Endothelial cell of umbilical vein (primary cell): ENCODE results near the gene DUS1L. TPM values are rescaled to one million over a fixed set of nuclear protein-coding genes. Genes with fewer than 3 reads are reported as not detected.

ENCODE experiments used
- BruUV-seq: library from RNA; stranded (reverse); fragments of 400-500 nt; replicated peaks from 2 replicates; lab custom pipeline; 2021; lab: Mats Ljungman, UMichigan
- CTCF ChIA-PET: fragments of 300-600, 350-600 bp; sonication (Branson Sonifier 250); formaldehyde crosslinking; loops from one replicate; lab custom pipeline; 2021; ENCODE audit warnings: antibody characterized with exemption, inconsistent platforms; lab: Charles Lee
- POLR2A ChIA-PET: fragments of 300-600, 350-600 bp; sonication (Branson Sonifier 250); formaldehyde crosslinking; loops from one replicate; lab custom pipeline; 2021; ENCODE audit warnings: antibody characterized with exemption, inconsistent platforms; lab: Charles Lee
- DNase-seq: peaks from one replicate; pipeline ENCODE4 v3.0.0-alpha.2; 2011; ENCODE audit warnings: low read depth, low spot score
- FAIRE-seq: peaks from 2 replicates; lab custom pipeline; 2011; peaks lifted over from hg19 to GRCh38; lab: Jason Lieb, UNC
- H2AFZ ChIP-seq: 2 replicates; pipeline ENCODE4 v1.6.0; 2012; ENCODE audit warnings: low read depth, low read length, control low read depth, inconsistent platforms
- H3K27ac ChIP-seq: 2 replicates; pipeline ENCODE4 v1.5.1; 2011; ENCODE audit warnings: low read depth, mild to moderate bottlenecking, control low read depth, low read length, moderate library complexity; ENCODE audit not compliant: insufficient read depth
- H3K27me3 ChIP-seq, 2 experiments: 2 replicates each; pipeline versions ENCODE4 v1.6.0 to v1.6.1; 2011; ENCODE audit warnings: low read length in 2 of 2, mixed read lengths in 1 of 2; ENCODE audit not compliant: control insufficient read depth in 2 of 2, insufficient read depth in 2 of 2
- H3K36me3 ChIP-seq, 2 experiments: 2 replicates in 1 of 2; 3 replicates in 1 of 2; pipeline ENCODE4 v1.5.1; 2011; ENCODE audit warnings: low read length in 2 of 2, mild to moderate bottlenecking in 1 of 2, moderate library complexity in 1 of 2; ENCODE audit not compliant: control insufficient read depth in 2 of 2, insufficient read depth in 2 of 2; ENCODE audit errors: extremely low read depth in 1 of 2
- H3K4me1 ChIP-seq: 3 replicates; pipeline ENCODE4 v1.5.1; 2011; ENCODE audit warnings: mild to moderate bottlenecking, low read length; ENCODE audit not compliant: control insufficient read depth, insufficient read depth; ENCODE audit errors: extremely low read depth
- H3K4me2 ChIP-seq: 2 replicates; pipeline ENCODE4 v1.6.1; 2011; ENCODE audit warnings: low read length, control low read depth, mixed read lengths; ENCODE audit not compliant: insufficient read depth
- H3K4me3 ChIP-seq, 3 experiments: fragments of 200-600 bp in 1 of 3; sonication (generic), shearing (Covaris generic) in 1 of 3; replicated peaks in 1 of 3; 2 replicates each; pipeline ENCODE4 v1.5.1; 2011 to 2016; ENCODE audit warnings: control low read depth in 3 of 3, low read length in 3 of 3, mild to moderate bottlenecking in 2 of 3, inconsistent platforms in 1 of 3, low read depth in 1 of 3, moderate library complexity in 1 of 3; ENCODE audit not compliant: insufficient read depth in 1 of 3
- H3K79me2 ChIP-seq: 2 replicates; pipeline ENCODE4 v1.6.0; 2012; ENCODE audit warnings: low read length, inconsistent platforms; ENCODE audit not compliant: control insufficient read depth, insufficient read depth
- H3K9ac ChIP-seq: replicated peaks from 2 replicates; pipeline ENCODE3; 2011; ENCODE audit warnings: low read length, control low read depth; ENCODE audit not compliant: insufficient read depth; ENCODE audit errors: extremely low read depth
- H3K9me1 ChIP-seq: replicated peaks from 3 replicates; pipeline ENCODE4 v1.6.0; 2011; ENCODE audit warnings: mild to moderate bottlenecking, low read length; ENCODE audit not compliant: control insufficient read depth, insufficient read depth; ENCODE audit errors: extremely low read depth
- H3K9me3 ChIP-seq: replicated peaks from 2 replicates; pipeline ENCODE4 v1.5.1; 2012; ENCODE audit warnings: low read length, inconsistent platforms; ENCODE audit not compliant: control insufficient read depth, insufficient read depth
- H4K20me1 ChIP-seq: replicated peaks from 2 replicates; pipeline ENCODE3; 2011; ENCODE audit warnings: mild to moderate bottlenecking, low read length; ENCODE audit not compliant: control insufficient read depth, insufficient read depth; ENCODE audit errors: extremely low read depth
- EZH2 ChIP-seq: IDR thresholded peaks from 2 replicates; pipeline ENCODE4 v1.6.1; 2012; ENCODE audit warnings: borderline replicate concordance, low read depth, mild to moderate bottlenecking, moderate library complexity, low read length, inconsistent platforms; ENCODE audit not compliant: severe bottlenecking
- FOS ChIP-seq: IDR thresholded peaks from 2 replicates; pipeline ENCODE4 v1.6.1; 2011; ENCODE audit warnings: mild to moderate bottlenecking, low read length, moderate library complexity, borderline replicate concordance; ENCODE audit not compliant: insufficient read depth
- GATA2 ChIP-seq: IDR thresholded peaks from 2 replicates; pipeline ENCODE4 v1.7.0; 2011; ENCODE audit warnings: low read depth, mild to moderate bottlenecking, moderate library complexity, mixed read lengths, low read length; ENCODE audit not compliant: insufficient read length, insufficient read depth
- JUN ChIP-seq: IDR thresholded peaks from 2 replicates; pipeline ENCODE4 v1.6.1; 2011; ENCODE audit warnings: borderline replicate concordance, low read depth; ENCODE audit not compliant: insufficient read length, insufficient read depth
- MYC ChIP-seq: IDR thresholded peaks from one replicate; pipeline ENCODE4 v1.6.1; 2011; ENCODE audit warnings: mild to moderate bottlenecking, low read depth, low read length
- POLR2A ChIP-seq: IDR thresholded peaks from 2 replicates; pipeline ENCODE4 v1.6.1; 2012; ENCODE audit warnings: low read depth, mild to moderate bottlenecking, control low read depth, low read length
- POLR2AphosphoS5 ChIP-seq: IDR thresholded peaks from 2 replicates; pipeline ENCODE4 v1.6.1; 2012; ENCODE audit warnings: low read depth, mild to moderate bottlenecking, control low read depth, low read length, moderate library complexity; ENCODE audit not compliant: insufficient read depth
- dilution Hi-C: fragments of 300-500 bp; cut with MboI; formaldehyde crosslinking; loops from one replicate; pipeline ENCODE4 v1.15.0; 2019; ENCODE audit warnings: low sequenced_read_pairs; ENCODE audit not compliant: extremely low pct_ligation_motif_present
- intact Hi-C: fragments of 100-400 bp; cut with micrococcal nuclease; formaldehyde crosslinking; loops from one replicate; pipeline ENCODE4 v1.10.0; 2022
- polyA plus RNA-seq, 4 experiments: library from polyadenylated mRNA; depleted of rRNA in 3 of 4; stranded (reverse) in 3 of 4; unstranded in 1 of 4; fragments of >200 nt; gene quantifications; 2 replicates each; pipeline versions ENCODE4 v1.2.1 to v1.2.3, GENCODE V29; 2011 to 2012; ENCODE audit warnings: missing spikeins in 1 of 4
- total RNA-seq: library from RNA; stranded (reverse); gene quantifications from 2 replicates; pipeline ENCODE4 v1.2.3, GENCODE V29; 2021
- TF ChIP-seq, protein P1 (sequence below), 2 donors: IDR thresholded peaks; 1 replicate in 1 of 2; 2 replicates in 1 of 2; pipeline ENCODE4 v1.5.1; 2011; ENCODE audit warnings: low read length in 2 of 2, mild to moderate bottlenecking in 2 of 2, moderate library complexity in 2 of 2, control low read depth in 1 of 2, inconsistent platforms in 1 of 2, low read depth in 1 of 2; ENCODE audit not compliant: insufficient read depth in 1 of 2; ENCODE audit errors: extremely low read depth in 1 of 2
- TF ChIP-seq, protein P2 (sequence below): IDR thresholded peaks from 2 replicates; pipeline ENCODE4 v1.6.1; 2011; ENCODE audit not compliant: insufficient read depth, insufficient read length

Gene DUS1L
- total and polyA plus RNA-seq, 2 donors (not counting 3 experiments of a cell fraction or from before 2014, with no cell fraction given): 60.1 to 92.9 TPM

DNA sequence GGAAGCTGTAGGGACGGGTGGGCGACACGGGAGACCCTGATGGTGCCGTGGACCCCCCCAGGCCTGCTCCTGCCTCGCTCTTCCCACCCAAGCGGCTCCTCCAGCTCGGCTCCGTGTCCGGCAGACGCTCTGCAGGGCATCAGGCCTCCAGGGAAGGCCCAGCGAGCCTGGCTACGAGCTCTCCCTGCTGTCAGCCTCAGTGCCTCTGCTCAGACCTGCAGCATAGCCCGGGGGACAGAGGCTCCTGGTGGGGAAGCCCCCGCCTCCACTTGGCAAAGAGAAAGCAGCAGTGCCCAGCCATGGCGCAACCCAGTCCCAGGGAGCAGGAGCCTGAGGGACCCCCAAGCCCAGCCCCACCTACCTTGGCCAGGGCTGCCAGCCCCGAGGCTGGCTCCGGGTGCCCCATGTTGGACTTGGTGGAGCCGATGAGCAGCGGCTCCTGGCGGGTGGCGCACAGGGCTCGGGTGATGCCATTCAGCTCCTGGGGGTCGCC is 26.5 kb upstream of the DUS1L start:
- dilution Hi-C loops (no loop called here), intact Hi-C loops (no loop called here)
- H3K36me3 ChIP-seq: peaks cover 35 to 66% of the 10 kb centered on the region in 2 experiments
- TF ChIP-seq GATA2: no peak
- TF ChIP-seq MYC: no peak
- TF ChIP-seq EZH2: no peak
- TF ChIP-seq FOS: no peak
- no peak for TF ChIP-seq POLR2AphosphoS5
- no peak overlapping the region for H3K27ac ChIP-seq
- BruUV-seq: no TSS peak
- FAIRE-seq (no peak), DNase-seq (no peak)
- H4K20me1 ChIP-seq: no peaks in the 10 kb centered on the region
- no peak overlapping the region for H3K4me3 ChIP-seq
- peaks cover 47% of the 10 kb centered on the region for H3K79me2 ChIP-seq
- peaks cover 13% of the 10 kb centered on the region for H3K4me1 ChIP-seq
- no peaks in the 10 kb centered on the region for H3K27me3 ChIP-seq
- no peak overlapping the region for H3K4me2 ChIP-seq
- H3K9me3 ChIP-seq: no peaks in the 10 kb centered on the region
- ChIA-PET CTCF (no interaction called here), POLR2A (no interaction called here)
- no peak overlapping the region for H2AFZ ChIP-seq
- no peak overlapping the region for H3K9ac ChIP-seq
- no peaks in the 10 kb centered on the region for H3K9me1 ChIP-seq

DNA sequence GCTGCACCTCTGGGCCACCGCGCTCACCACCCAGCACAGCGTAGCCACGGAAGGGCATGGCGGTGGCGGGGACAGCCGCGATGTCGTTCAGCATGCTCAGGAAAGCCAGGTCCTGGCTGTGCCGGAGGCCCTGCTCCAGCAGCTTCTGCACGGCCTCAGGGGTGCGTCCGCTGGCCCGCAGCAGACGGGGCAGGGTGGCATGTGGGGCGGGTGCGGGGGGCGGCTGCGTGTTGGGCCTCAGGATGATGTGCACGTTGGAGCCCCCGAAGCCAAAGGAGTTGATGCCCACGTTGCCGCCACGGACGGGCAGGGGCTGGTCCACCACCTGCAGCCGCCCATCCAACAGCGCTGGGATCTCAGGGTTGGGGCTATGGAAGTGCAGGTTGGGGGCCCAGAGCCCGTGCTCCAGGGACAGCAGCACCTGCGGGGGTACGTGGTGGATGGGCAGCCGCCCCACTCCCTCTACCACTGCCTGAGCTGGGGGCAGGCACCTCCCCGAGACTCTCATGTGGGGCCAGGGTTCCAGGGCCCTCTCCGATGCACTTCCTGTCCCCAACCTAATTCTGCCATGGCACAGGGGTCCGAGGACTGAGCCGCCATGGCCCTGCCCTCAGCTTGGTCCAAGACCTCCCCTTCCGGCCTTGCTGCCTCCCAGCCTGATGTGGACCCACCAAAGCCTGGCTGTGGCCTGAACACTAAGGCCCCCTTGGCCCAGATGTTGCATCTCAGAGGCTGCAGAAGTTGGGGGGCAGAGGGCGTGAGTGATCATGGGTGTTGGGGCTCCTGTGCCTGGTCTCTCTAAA is 25.9 kb upstream of the DUS1L start:
- Histone ChIP-seq H2AFZ (no peak overlapping the region), H3K27ac (no peak overlapping the region), H4K20me1 (no peaks in the 10 kb centered on the region), H3K4me3 (no peak overlapping the region), H3K4me2 (no peak overlapping the region), H3K27me3 (no peaks in the 10 kb centered on the region), H3K9me3 (no peaks in the 10 kb centered on the region), H3K4me1 (peaks cover 7% of the 10 kb centered on the region), H3K79me2 (peaks cover 40% of the 10 kb centered on the region), H3K9me1 (no peaks in the 10 kb centered on the region), H3K36me3 (peaks cover 38 to 72% of the 10 kb centered on the region in 2 experiments), H3K9ac (no peak overlapping the region)
- DNase-seq (no peak), FAIRE-seq (no peak)
- no TSS peak for BruUV-seq
- ChIA-PET POLR2A (no interaction called here), CTCF (no interaction called here)
- no peak for TF ChIP-seq JUN
- TF ChIP-seq MYC: no peak
- no peak for TF ChIP-seq POLR2A
- TF ChIP-seq, protein P1, sequence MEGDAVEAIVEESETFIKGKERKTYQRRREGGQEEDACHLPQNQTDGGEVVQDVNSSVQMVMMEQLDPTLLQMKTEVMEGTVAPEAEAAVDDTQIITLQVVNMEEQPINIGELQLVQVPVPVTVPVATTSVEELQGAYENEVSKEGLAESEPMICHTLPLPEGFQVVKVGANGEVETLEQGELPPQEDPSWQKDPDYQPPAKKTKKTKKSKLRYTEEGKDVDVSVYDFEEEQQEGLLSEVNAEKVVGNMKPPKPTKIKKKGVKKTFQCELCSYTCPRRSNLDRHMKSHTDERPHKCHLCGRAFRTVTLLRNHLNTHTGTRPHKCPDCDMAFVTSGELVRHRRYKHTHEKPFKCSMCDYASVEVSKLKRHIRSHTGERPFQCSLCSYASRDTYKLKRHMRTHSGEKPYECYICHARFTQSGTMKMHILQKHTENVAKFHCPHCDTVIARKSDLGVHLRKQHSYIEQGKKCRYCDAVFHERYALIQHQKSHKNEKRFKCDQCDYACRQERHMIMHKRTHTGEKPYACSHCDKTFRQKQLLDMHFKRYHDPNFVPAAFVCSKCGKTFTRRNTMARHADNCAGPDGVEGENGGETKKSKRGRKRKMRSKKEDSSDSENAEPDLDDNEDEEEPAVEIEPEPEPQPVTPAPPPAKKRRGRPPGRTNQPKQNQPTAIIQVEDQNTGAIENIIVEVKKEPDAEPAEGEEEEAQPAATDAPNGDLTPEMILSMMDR (IDR thresholded peaks at IDR 0.05; ENCODE audit: extremely low read depth in 1 of 2, insufficient read depth in 1 of 2, low read depth in 1 of 2, low read length in 2 of 2): no peak
- no peak for TF ChIP-seq FOS
- TF ChIP-seq, protein P2, sequence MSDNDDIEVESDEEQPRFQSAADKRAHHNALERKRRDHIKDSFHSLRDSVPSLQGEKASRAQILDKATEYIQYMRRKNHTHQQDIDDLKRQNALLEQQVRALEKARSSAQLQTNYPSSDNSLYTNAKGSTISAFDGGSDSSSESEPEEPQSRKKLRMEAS: no peak
- no peak for TF ChIP-seq GATA2
- no peak for TF ChIP-seq EZH2
- TF ChIP-seq POLR2AphosphoS5: no peak
- dilution Hi-C loops (no loop called here), intact Hi-C loops (no loop called here)
